ENCODE data around the gene INSIG1.

Gene INSIG1

DNA sequence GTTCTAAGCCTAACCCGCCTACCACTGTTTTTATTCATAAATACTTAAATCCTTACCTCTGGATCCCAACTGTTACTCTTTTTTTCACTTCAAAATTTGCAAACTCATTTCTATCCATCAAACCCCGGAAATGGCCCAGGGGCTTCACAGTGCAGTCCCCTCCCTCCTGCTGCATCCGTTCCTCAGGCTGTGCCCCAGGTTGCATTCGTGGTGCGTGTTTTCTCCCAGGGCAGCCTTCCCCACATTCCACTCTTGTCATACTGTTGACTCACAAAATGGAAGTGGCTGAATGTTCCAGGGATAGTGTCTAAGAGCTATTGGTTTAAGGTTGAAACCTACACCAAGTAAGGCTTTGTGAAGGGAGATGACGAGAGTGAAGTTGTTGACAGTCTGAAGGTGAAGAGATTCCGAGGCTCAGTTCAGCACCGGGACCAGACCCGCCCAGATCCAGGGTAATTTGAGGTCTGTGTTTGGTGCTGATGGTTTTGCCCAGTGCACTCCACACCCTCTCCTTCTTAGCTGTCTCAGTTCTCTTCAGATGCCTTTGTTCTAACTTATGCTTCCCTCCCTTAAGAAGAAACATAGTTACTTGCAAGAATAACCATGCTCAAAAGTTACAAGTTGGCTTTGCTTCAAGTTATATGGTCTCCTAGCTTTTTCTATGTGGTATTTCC, 7.7 kb downstream of the INSIG1 start:
- no peak for DNase-seq

DNA sequence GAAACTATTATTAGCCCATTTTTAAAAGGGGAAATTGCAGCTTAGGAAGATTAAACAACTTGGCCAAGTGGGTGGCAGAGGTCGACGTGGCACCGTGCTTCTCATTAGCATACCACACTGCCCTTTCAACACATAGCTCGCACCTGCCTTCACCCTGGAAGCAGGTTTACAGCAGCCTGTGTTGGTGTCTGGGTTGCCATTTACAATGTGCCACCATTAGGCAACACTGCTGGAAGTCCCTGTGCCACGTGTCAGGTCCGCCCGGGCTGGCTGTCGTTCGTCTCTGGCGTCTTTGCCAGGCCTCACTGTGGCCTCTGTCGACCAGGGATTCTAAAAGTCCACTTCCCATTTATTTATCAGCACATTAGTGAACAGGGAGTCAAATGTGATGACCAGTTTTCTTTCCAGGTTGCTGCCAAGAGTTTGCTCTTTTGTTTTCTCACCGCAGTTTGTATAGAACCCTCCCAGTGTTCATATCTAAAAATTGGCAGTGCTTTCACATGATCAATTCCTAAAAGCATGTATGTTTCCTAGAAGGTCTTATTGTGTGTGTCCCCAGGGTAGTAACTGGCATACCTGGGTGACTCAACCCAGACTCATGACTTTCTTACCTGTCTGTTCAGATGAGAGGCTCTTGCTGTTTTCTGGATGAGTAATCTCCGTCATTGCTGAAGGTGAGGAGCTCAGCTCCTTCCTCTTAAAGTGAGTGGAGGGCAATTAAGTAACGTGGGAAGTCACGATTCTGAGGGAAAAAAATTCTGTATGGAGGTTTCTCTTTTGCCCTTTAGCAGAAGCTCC, 9.2 kb downstream of the INSIG1 start:
- DNase-seq, result no peak

DNA sequence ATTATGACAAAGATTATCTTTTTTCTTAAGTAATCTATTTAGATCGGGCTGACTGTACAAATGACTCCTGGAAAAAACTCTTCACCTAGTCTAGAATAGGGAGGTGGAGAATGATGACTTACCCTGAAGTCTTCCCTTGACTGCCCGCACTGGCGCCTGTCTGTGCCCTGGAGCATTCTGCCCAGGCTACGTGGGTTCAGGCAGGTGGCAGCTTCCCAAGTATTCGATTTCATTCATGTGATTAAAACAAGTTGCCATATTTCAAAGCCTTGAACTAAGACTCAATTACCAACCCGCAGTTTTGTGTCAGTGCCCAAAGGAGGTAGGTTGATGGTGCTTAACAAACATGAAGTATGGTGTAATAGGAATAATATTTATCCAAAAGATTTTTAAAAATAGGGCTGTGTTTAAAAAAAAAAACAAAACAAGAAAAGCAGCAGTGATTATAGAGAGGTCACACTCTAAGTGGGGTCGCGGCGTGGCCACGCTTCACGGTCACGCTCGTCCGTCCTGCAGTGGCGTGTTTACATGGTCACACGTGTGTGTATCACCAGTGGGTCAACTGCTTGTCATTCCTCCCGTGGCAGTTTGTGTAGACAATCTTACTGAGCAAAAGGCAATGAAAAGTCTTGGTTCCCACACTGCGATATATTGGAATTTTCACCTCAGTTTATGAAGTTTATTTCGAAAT, 10.8 kb downstream of the INSIG1 start:
- DNase-seq, result no peak

DNA sequence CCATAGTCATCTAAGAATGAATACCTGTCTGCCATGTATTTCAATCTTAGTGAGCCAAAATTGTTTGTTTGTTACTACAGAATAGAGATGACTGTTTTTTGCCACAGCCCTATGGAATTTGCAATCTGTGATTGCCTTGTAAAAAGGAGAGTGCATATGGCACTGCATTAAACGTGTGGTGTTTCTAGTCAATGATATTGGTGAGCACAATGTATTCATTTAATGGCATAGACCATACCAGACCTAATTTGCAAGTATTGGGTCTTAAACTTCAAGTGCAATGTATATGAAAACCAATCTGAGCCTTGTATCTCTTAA, 11.3 kb downstream of the INSIG1 start:
- DNase-seq, result no peak

DNA sequence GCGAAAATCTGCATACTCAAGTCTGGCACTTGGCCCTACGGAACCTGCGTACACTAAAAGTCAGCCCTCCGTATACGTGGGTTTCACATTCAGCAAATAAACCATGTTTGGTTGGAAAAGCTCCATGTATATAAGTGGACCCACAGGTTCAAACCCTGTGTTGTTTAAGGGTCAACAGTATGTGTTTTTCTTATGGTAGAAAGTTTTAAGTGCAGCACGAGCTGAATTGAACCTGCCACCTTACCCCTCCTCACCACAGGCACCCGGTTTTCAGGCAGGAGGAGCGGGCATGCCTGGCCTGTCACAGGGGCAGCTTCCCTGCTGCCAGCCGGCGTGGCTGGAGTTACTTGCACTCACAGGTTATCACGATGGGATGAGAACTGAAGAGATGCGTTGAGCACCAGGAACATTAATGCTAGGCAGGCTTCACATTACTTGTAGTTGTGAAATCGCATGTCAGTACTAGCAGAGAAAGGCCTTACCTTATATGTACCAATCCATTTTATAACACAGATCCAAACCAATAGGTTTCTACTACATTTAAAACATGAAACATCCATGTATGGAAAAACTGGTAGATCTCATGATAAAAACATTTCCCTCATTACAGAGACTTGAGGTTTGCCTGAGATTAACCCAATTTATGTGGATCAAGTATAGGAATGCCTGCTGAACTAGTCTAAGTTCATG, 12.9 kb downstream of the INSIG1 start:
- no peak for DNase-seq

DNA sequence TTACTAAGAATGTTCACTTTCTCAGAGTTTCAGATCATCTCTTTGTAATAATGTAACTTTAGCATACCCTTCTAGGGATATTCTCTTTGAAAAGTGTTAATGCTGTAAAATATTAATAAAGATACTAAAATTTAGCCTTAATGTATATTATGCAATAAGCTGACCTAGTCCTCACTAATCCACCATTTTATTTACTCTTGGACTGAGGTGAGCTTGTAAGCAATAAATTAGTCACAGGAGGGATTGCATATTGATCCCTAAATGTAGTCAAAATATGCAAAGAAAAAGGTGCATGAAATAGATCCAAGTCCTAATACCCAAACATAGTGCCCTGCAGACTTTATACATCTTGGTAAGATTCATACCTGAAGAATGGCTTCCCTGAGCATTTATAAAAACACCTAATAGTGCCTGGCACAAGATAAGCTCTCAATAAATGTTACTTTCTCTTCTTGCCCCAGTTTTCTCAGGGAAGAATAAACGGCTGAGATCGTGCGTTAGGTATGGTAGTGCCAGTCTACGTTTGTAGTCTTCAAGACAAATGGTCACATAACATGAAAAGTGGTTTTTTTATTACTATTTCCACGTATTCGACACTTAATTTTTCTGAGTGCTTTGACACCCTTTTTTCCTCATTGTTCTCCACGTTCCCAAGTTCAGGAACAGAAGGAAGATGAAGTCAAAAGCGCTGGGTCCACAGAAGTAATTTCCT, 14.3 kb downstream of the INSIG1 start:
- DNase-seq, result no peak

DNA sequence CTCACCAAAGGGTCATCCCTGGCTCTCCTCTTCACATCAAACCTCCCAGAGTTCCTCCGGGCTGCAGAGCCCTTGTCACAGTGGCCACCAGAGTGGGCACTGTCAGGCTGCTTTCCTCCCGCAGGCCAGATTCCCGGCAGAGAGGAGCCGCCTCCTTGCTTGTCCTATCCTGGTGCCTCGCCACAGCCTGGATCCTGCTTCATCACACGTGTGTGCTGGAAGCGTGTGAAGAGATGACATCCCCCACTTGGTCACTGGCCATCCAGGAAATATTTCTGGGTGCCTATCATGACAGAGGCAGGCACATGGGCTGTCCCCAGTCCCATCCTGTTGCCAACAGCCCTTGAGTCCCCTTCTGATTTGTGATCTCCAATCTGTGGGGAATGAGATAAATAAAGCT, 15.0 kb downstream of the INSIG1 start:
- no peak for DNase-seq

DNA sequence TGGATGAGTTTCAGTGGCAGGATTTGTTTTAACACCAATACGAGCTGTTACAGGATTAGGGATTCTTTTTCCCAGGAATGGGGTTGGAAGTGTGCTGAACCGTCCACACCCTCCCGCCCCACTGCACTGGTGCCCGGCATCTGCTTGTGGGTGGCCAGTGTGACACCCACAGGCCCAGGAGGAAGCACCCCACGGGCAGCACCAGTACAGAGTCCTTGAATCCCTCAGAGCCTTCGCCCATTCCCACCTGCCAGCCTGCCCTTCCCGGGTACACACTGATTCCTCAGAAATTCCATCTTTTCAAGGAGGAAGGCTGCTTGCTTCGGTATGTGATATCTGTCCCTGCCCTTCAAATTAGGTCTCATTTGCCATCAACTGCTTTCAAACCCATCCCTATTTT, 15.4 kb downstream of the INSIG1 start:
- no peak for DNase-seq

DNA sequence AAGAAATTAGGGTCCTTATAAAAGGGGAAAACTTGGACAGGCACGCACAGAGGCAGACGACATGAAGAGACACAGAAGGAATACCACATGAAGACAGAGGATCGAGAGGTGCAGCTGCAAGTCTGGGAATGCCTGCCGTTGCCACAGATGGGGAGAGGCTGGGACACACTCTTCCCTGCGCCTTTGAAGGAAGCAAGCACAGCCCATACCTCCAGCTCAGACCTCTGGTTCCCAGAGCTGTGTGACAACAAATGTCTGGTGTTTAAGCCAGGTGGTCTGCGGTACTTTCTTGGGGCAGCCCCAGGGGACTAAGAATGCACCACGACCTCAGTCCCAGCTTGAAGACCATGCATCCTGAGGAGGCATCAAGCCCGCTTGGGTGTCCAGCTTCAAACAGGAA, 18.3 kb downstream of the INSIG1 start:
- DNase-seq, result no peak

DNA sequence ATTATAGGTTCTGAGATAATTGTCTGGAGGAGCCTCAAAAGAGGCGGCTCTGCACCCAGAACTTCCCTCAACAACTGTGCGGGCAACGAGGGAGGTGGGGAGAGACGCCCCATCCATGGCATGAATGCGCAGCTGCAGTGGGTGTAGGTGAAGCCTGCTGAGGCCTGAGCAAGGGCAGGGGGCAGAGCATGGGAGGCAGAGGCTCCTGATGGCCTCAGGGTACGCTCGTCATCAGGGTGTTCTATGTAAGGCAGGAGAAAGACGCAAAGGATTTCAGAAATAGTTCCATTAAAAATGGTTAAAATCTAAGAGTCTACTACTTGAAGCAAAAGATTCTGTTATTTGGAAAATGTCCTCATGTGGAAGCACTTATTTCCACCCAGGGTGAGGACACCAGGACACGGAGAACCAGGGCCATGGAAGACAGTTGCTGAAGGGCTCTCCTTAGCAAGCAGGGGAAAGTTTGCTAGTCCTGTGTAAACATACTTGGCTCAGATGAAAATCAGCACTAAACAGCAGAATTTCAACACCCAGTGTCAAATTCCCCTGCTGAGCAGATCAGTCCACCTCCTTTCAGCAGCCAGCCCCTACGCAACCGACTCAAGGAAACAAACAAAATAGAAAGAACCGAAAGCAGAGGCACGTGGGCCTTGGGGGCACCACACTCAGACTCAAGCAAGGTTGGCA, 18.9 kb downstream of the INSIG1 start:
- DNase-seq, result no peak

DNA sequence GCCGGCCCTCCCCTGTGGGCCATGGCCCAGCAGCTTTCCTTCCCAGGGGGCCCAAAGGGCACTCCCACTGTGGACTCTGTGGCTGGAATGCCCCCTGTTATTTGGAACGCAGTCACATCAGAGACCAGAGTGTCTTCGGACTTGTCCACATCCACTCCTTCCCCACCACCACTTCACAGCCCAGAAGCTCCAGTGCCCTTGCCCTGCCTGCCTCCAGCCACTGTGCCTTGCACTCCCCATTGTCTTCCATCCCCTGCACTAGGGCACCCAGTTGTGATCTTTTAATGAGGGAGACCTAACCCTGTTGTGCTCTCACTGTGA, 19.4 kb downstream of the INSIG1 start:
- no peak for DNase-seq

DNA sequence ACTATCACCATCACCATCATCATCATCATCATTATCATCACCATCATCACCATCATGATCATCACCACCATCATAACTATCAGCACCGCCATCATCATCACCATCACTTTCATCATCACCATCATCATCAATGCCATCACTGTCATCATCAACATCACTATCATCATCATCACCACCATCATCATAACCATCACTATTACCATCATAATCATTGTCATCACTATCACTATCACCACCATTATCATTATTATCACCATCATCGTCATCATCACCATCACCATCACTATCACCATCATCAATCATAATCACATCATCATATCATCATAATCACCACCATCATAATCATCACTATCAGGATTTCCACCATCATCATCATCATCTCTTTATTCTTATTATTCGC, 20.6 kb downstream of the INSIG1 start:
- DNase-seq, result no peak

DNA sequence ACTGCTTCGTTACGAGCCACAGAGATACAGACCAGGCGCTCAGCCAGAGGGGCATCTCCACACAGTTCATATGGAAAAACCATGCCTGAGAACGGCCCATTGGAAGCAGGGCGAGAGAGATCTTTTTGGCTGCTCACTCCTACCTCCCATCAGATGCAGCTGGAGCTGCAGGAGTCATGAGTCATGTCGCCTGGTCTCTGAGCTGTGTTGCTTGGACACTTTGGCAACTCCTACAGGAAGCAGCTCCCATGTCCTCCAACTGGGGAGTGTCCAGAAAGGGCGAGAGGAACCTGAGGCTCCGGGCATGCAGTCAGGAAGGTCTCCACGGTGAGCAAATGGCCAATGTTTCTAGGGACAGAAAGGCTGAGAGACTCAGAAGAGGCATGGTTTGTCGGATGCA, 24.9 kb downstream of the INSIG1 start:
- DNase-seq, result no peak

DNA sequence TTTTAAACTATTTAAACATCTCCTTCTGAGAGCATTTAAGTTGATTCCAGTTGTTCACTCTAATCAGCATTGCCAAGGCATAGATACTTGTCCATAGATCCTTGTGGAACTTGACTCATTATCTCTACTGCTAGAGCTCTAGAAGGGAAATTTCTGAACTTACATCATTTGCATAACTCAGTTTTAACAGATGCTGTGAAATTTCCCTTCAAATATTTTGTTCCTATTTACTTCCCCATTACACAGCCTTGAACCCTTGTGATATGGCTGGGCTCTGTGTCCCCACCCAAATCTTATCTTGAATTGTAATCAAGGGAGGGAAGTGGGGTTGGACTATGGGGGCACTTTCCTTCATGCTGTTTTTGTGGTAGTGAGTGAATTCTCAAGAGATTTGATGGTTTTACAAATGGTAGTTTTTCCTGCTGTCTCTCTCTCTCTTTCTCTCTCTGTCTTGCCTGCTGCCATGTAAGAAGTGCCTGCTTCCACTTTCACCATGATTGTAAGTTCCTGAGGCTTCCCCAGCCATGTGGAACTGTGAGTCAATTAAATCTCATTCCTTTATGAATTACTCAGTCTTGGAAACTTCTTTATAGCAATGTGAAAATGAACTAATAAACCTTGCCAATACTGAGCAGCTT, 25.4 kb downstream of the INSIG1 start:
- DNase-seq, result no peak

DNA sequence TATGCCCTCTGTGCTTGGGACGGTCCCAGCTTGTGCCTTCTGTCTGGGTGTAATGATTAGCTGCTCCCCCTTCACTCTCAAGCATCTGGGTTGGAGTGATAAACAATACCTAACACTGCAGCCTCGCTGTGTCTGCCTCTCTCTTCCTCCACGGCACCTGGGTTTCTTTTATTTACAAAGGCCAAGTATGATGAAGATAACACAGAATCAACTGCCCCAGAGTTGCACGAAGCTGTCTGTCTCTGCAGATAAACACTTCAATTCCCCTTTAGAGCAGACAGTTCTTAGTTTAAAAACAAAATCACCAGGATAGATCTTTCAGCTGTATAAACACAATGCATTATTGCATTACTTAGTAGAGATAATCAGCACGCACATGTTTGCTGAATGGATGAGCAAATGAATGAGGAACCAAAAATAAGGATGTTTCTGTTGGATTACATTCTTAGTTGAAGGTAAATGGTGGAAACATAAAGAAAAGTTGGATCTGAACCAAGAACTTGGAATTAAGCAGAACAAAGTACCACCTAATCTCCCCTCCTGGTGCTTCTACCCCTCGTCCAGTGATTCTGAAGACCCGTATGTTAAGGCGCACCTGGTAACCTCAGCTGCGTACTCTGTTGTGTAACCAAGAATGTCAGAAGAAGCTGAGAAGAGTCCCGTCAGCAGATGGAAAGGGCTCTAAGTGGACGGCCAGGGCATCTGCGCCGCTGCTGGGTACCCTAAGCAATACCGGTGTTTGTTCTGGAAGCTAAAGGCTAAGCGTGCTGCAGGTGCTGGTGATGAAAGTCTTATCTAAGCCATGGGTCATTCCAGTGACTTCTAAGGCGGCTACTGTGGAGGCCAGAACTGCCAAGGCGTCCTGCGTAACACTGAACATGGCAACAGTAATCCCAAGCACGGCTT, 26.6 kb downstream of the INSIG1 start:
- no peak for DNase-seq

DNA sequence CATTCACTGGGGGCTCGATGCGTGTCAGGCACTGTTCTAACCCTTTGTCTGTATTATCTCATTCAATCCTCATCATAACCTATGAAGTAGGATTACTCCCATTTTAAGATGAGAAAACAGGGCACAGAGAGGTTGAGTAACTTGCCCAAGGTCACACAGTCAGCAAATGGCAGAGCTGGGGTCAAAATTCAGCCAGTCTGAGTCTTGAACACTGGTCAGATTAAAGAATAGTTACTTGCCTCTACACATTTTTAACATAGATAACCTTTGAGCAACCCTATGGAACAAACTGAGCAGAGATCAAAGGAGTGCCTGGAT, 27.2 kb downstream of the INSIG1 start:
- DNase-seq, result no peak

DNA sequence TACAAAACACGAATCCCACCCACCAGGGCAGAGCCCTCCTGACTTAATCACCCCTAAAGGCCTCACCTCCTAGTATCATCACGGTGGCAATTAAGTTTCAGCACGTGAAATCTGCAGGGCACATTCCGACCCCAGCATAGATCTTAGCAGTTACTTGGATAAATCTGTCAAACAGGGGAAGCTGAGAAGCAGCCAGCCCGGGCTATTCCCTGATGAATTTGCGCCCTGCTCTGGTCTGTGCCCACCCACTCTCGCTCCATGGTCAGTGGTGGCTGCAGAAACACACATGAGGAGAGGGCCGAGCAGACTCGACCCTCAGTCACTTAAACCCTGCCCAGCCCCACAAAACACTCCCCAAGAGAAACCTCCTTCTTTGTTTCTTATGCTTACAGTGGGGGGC, 28.7 kb downstream of the INSIG1 start:
- no peak for DNase-seq

DNA sequence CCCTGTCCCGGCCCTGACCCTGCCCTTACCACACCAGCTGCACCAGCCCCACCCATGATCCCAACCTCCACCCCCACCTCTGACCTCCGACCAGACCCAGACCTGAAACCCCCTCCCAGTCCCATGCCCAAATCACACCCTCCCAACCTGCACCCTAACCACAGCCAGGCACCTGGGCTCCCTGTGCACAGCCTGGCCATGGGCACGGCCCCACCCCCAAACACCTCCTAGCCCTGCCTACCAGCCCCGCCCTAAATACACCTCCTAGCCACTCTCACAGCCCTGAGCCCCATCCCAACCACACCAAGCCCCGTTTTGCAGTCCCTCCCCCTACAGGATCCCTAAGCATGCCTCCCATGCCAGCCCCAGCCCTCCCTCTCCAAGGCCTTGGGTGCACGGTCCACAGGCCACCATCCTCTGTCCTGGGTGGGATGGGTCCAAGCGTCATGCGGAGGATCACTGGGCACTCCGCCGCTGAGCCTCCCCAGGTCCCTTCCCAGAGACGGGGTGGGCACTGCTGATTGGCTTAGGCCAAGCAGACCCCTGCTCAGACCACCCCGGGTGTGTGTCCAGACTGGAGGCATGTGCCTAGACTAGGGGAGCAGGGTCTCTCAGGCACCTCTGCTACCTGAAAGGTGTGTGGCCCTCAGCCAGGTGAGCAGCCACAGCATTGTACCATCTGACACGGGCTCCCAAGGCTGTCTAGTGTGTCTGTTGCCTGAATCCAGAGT, 30.1 kb downstream of the INSIG1 start:
- DNase-seq, result no peak

DNA sequence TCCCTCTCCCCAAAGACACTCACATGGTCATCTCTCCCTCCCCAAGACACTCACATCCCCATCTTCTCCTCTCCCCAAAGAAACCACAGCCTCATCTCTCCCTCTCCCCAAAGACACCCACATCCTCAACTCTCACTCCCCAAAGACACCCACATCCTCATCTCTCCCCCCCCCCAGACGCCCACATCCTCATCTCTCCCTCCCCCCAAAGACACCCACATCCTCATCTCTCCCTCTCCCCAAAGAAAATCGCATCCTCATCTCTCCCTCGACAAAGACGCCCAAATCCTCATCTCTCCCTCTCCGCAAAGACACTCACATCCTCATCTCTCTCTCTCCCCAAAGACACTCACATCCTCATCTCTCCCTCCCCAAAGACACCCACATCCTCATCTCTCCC, 31.5 kb downstream of the INSIG1 start:
- no peak for DNase-seq

DNA sequence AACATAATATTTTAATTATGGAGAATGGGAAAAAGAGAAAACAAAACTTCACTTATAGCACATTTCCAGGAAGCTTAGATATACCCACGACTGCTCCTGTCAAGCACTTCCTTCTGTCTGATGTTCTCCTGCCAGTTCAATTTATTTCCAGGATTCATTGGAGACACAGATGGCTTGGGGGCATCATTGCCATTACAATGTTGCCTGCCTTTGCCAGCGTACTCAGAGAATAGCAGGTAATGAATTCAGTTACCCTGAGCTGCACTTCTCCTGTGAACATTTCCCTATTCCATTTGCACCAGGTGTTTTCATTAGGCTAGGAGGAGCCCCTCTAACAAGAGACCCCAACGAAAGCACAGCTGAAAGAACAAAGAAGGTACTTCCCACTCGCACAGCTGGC, 33.7 kb downstream of the INSIG1 start:
- no peak for DNase-seq

Data from NCI-H187 (cell line).